PFSK-1 (cell line): ENCODE data around the gene CD164L2.

Source experiments
- FOXP2 ChIP-seq: optimal IDR thresholded peaks from 2 replicates; pipeline ENCODE3; 2011; ENCODE audit warnings: borderline replicate concordance, control low read depth, inconsistent platforms; ENCODE audit not compliant: insufficient read depth; ENCODE audit errors: extremely low read length, extremely low read depth
- POLR2AphosphoS5 ChIP-seq: IDR thresholded peaks from 2 replicates; pipeline ENCODE4 v1.6.1; 2012; ENCODE audit warnings: low read depth, mild to moderate bottlenecking, control low read depth, low read length, moderate library complexity
- REST ChIP-seq, 2 experiments: IDR thresholded peaks; 2 replicates each; pipeline versions ENCODE4 v1.6.1 to v1.8.0; 2011 to 2012; ENCODE audit warnings: low read depth in 2 of 2, low read length in 2 of 2, control low read depth in 1 of 2, inconsistent platforms in 1 of 2, mild to moderate bottlenecking in 1 of 2, moderate library complexity in 1 of 2; ENCODE audit not compliant: insufficient read depth in 1 of 2
- SIN3A ChIP-seq: IDR thresholded peaks from 2 replicates; pipeline ENCODE4 v1.6.1; 2012; ENCODE audit warnings: mild to moderate bottlenecking, low read length, moderate library complexity, borderline replicate concordance; ENCODE audit not compliant: insufficient read depth
- TAF1 ChIP-seq: IDR thresholded peaks from 2 replicates; pipeline ENCODE4 v1.6.1; 2012; ENCODE audit warnings: low read length, control low read depth, borderline replicate concordance; ENCODE audit not compliant: insufficient read depth

- TF ChIP-seq POLR2AphosphoS5, result no peak
- TF ChIP-seq SIN3A, result no peak
- TF ChIP-seq FOXP2, result no peak
- no peak for TF ChIP-seq TAF1
- TF ChIP-seq REST (IDR thresholded peaks at IDR 0.05; ENCODE audit: insufficient read depth in 1 of 2, low read depth in 2 of 2, low read length in 2 of 2), result no peak
Observed at GRCh38 chr1:27372808-27373690, 10.1 kb downstream of the CD164L2 start.
